Endothelial cell of hepatic sinusoid (primary cell): Measurements from ENCODE around the gene ERCC6L2.

Source experiments
- in situ Hi-C: cut with HindIII; loops from 2 replicates; pipeline ENCODE4 v1.10.0; 2017; ENCODE audit warnings: low sequenced_read_pairs

ERCC6L2 gene

GRCh38 chr9:95857896-95858295 is 17.6 kb upstream of the ERCC6L2 start:
- in situ Hi-C loops = no loop called here

GRCh38 chr9:95862343-95862742 is 13.1 kb upstream of the ERCC6L2 start:
- in situ Hi-C loops = no loop called here

DNA sequence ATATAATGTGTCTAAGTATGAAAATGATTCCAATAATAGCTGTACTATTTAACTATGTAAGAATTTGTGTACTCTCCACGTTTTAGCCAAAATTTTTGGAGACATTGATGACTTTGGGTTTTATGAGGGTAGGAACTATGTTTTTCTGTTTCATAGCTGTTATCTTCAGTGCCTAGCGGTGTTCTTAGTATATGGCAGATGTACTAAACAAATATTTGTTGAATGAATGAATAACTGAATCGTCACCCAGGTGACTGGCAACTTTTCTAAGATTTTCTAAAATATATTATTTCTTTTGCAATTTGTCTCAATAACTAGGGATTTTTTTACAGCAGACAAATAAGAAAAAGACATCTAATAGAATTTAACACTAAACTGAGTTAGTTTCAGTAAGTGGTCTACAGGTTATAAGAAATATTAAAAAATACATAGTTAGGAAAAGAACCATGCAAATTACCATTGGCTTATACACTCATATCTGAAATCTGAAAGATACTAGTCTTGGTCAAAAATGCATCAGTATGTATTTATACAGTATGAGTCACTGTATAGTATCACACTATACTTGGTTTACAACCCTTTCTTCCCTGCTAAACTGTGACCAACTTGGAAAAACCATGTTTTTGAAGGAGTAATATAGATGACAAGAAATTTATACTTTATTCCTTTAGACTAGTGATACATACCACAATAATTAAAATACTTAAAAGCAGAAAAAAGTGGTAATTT is 10.5 kb upstream of the ERCC6L2 start:
- in situ Hi-C loops = no loop called here

- in situ Hi-C loops = loop anchor here (5.0 to 10.0 kb wide), 2 partner anchors 56 to 98 kb away; no protein-coding TSS in a partner anchor
These were observed 5.1 kb upstream of the ERCC6L2 start for GRCh38 chr9:95870352-95870751.

DNA sequence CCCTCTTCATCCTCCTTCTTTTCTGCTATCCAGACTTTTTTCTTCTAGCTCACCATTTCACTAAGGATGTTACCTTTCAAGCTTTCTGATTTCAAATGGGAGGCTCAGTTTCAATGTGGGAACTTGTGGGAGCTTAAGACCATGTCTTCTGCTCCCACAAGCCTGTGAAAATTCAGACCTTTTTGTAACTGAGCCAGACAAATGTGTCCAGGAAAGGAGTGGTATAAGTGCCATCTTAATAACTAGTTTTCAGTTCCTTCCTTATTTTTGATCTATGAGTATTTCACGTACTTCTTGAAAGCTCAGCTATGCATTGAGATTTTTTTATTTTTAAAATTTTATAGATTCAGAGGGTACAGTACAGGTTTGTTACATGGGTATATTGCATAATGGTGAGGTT is 4.6 kb upstream of the ERCC6L2 start:
- in situ Hi-C loops = loop anchor here (5.0 to 10.0 kb wide), 2 partner anchors 56 to 99 kb away; no protein-coding TSS in a partner anchor

DNA sequence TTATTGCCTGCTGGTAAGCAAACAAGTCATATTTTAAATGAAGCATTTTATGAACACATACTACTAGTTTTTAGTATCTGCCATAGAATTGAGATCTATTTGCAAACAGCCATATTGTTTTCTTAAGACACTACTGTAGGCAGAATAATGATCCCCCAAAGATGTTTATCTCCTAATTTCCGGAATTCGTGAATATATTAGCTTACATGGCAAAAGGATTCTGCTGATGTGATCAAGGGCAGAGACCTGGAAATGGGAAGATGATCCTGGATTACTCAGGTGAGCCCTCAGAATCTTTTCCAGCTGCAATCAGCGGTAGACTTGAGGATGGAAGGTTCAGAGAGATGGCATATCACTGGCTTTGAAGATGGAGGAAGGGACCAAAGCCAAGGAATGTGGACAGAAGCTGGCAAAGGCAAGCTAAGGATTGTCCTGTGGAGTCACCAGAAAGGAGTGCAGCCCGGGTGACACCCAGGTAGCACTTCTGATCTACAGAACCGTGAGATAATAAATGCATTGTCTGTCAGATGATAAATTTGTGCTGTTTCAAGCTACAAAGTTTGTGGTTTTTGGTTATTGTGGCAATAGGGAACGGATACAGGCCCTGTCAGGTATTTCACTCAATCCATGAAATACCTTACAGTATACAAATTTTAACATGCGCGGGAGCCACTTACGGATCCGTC is 1.0 kb upstream of the ERCC6L2 start:
- in situ Hi-C loops = loop anchor here (5.0 to 10.0 kb wide), 2 partner anchors 60 to 102 kb away; no protein-coding TSS in a partner anchor

DNA sequence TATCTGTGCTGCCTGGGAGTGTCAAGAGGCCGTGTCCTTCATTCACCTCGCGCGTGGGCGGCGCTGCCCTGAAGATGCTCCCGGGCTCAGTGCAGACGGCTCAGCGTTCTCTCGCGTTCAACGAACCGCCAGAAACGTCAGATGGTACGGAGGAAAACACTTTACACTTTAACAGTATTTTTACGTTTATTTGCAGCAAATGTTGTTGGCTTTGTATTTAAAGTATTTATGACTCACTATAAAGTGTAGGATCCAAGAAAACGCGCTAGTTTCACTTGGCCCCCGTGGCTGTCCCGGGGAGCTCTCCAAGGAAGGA is 544 bp upstream of the ERCC6L2 start:
- in situ Hi-C loops = loop anchor here (5.0 to 10.0 kb wide), 2 partner anchors 60 to 103 kb away; no protein-coding TSS in a partner anchor

DNA sequence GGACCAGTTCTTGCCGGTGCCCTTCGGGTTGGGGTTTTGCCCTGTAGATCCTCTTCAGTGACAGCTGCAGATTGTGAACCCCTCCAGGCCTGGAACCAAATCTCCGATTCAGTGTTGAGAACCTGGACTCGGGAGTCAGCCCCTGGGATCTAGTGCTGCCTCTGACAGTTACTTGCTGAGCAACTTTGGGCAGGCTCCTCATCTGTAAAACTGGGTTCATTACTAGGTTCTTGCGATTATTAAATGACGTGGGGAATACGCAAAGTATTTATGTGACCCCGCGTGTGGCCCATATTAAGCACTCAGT is 600 bp downstream of the ERCC6L2 start:
- in situ Hi-C loops = loop anchor here (10.0 kb wide), 1 partner anchor 61 kb away; no protein-coding TSS in a partner anchor

DNA sequence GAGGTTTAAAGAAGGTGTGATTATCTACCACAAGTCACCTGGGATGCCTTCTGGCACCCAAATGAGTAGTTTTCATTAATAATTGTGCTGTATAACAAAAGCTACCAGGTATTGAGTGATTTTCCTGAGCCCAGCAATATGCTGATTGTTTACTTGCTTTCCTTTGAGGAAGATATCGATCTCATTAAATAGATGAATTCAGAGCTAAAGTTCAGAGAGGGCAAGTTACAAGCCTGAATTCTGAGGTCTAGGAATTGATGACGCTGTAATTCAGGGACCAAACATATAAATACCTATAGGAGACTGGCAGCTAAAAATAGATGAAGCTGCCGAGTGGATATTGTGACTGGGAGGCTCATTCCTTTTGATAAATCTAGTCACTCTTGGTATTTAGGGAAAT is 1.1 kb downstream of the ERCC6L2 start:
- in situ Hi-C loops = loop anchor here (10.0 kb wide), 1 partner anchor 62 kb away; no protein-coding TSS in a partner anchor

- in situ Hi-C loops = loop anchor here (10.0 kb wide), 1 partner anchor 63 kb away; no protein-coding TSS in a partner anchor
These were observed 2.5 kb downstream of the ERCC6L2 start for GRCh38 chr9:95877984-95878383.

- in situ Hi-C loops = loop anchor here (10.0 kb wide), 1 partner anchor 65 kb away; no protein-coding TSS in a partner anchor
These were observed 4.1 kb downstream of the ERCC6L2 start for GRCh38 chr9:95879591-95879990.

DNA sequence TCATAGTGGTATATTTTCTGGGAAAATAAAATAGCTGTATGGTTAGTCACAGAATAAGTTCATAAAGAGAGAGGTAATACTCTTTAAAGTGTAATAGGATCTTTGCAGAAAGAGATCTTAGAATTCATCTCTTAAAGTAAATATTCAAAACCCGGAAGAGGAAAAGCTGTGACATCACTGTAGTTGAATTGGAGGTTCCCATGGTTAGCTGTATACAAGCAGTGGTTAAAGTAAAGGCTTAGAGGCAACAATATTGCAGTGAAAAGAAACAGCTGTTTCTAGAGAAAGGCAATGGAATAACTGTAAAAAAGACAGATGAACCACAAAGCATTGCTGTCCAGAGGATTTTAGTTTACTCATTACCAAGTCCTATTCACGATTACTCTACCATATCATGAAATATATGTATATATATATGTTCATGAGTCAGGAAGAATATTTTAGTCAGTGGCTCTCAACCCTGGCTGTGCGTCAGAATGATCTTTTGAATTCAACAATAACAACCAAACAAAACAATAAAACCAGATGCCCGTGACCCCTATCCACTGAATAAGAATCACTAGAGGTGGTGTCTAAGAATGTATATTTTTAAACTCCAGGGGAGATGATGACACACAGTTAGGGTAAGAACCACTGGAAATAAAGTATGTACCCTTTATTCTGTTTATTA is 4.7 kb downstream of the ERCC6L2 start:
- in situ Hi-C loops = no loop called here

GRCh38 chr9:95887926-95888497 is 12.5 kb downstream of the ERCC6L2 start:
- in situ Hi-C loops = no loop called here

DNA sequence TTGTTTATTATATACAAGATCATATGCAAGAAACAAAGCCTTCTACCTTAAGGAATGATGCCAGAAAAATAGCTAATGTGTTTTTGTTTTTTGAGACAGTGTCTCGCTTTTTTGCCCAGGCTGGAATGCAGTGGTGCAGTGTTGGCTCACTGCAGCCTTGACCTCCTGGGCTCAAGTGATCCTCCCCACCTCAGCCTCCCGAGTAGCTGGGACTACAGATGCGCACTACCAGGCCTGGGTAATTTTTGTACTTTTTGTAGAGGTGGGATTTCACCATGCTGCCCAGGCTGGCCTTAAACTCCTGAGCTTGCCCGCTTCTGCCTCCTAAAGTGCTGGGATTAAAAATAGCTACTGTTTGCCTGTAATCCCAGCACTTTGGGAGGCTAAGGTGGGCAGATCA is 15.1 kb downstream of the ERCC6L2 start:
- in situ Hi-C loops = no loop called here

- in situ Hi-C loops = no loop called here
These were observed 15.7 kb downstream of the ERCC6L2 start for GRCh38 chr9:95891067-95891671.

DNA sequence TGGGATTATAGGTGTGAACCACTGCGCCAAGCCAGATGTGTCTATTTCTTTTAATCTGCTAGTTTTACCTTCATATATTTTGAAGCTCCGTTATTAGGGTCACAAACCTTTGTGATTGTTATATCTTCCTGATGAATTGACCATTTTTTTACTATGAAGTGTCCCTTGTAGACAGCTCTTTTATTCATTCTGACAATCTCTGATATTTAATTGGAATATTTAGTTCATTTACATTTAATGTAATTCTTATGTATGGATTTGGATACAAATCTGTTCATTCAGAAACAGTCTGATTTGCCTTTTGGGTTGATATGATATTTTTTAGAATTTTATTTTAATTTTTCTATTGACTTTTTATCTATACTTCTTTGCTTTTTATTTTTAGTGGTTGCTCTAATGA is 17.2 kb downstream of the ERCC6L2 start:
- in situ Hi-C loops = no loop called here

DNA sequence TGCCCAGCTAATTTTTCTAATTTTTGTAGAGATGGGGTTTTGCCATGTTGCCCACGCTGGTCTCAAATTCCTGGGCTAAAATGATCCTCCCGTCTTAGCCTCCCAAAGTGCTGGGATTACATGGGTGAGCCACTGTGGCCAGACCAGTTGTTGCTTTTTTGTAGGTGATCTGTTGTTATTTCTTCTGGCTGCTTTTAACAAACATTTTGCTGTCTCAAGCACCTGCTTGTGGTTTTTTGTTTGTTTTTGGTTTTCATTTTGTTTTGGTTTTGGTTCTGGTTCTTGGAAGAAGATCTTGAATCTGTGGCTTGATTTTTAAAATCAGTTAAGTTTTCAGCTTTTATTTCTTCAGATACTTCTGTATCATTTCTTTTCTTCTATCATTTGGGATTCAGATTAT is 21.1 kb downstream of the ERCC6L2 start:
- in situ Hi-C loops = no loop called here

DNA sequence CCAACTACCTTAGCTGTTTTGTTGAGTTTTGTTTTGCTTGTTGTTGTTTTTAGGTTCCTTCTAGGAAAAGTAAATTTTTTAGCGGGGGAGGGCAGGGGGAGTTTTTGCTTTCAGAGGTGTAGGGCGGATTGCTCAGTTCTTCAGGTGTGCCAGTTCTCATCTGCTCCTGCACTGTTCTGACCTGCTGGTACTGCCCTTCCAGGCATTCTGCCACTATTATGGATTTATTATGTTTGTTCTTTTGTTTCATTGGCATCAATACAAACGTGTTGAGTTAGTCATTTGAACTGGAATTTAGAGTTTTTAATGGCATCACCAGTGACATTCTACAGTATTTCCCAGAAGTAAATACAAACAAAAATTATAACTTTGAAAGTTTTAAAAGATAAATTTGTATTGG is 26.0 kb downstream of the ERCC6L2 start:
- in situ Hi-C loops = no loop called here

- in situ Hi-C loops = no loop called here
These were observed 27.9 kb downstream of the ERCC6L2 start for GRCh38 chr9:95903398-95903797.

DNA sequence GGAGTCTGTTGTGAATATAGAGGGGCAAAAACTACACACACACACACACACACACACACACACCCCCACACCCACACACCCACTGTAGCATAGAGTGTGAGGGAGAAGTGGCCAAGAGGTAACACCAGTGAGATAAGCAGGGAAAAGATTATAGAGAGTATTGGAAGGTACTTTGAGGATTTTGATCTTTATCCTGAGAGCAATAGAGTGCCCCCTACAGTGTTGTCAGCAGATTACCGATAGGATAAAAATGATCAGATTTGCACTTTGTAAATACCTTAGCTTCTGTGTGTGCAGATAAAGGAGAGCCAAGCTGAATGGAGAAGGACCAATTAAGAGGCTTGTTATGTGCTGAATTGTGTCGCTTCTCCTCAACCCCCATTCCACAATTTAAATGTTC is 32.3 kb downstream of the ERCC6L2 start:
- in situ Hi-C loops = no loop called here
